NB4 (cell line): ENCODE measurements around the gene RMDN3.

Experiments used
- DNase-seq: peaks from one replicate; pipeline ENCODE4 v3.0.0; 2010; ENCODE audit warnings: low read depth
- H3K4me3 ChIP-seq: one replicate; pipeline ENCODE4 v1.5.1; 2011; ENCODE audit warnings: mild to moderate bottlenecking, low read depth, low read length, moderate library complexity
- MYC ChIP-seq: IDR thresholded peaks from 2 replicates; pipeline ENCODE4 v1.6.1; 2011; ENCODE audit warnings: low read depth, low read length
- POLR2A ChIP-seq: IDR thresholded peaks from 2 replicates; pipeline ENCODE4 v1.6.1; 2011; ENCODE audit warnings: mild to moderate bottlenecking; ENCODE audit not compliant: insufficient read length; ENCODE audit errors: extremely low read depth
- TF ChIP-seq, protein P1 (sequence below): IDR thresholded peaks from one replicate; pipeline ENCODE4 v1.5.1; 2012; ENCODE audit warnings: low read depth, low read length
- TF ChIP-seq, protein P2 (sequence below): IDR thresholded peaks from 2 replicates; pipeline ENCODE4 v1.6.1; 2011; ENCODE audit warnings: low read depth, low read length

The RMDN3 gene

DNA sequence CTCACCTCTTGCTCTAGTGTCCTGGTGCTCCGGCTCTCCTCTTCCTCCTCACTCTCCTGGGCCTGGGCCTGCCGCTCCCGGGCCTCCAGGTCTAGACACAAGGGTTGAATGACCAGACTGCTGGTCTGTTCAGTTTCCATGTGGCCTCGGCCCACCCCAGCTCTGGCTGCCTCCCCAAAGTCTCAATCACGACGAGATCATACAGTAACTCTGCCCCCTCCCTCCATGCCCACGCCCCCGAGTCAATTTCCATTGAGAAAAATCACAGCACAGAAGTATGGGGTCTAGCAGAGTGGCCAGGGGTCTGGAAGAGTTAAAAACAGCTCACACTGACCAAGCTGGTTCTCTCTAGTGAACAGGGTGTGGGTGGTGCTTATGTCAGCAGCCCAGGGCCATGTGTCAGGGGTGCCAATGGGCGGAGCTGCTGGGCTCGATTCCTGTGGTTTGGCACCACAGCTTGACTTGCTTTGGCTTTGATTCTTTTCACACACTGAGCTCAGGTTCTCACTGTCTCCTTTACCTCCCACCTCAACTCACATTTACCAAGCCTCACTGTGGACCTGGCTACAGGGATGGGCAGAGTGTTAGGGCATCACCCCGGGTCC, 21.6 kb upstream of the RMDN3 start:
- TF ChIP-seq POLR2A (no peak), MYC (no peak)
- TF ChIP-seq, protein P1, sequence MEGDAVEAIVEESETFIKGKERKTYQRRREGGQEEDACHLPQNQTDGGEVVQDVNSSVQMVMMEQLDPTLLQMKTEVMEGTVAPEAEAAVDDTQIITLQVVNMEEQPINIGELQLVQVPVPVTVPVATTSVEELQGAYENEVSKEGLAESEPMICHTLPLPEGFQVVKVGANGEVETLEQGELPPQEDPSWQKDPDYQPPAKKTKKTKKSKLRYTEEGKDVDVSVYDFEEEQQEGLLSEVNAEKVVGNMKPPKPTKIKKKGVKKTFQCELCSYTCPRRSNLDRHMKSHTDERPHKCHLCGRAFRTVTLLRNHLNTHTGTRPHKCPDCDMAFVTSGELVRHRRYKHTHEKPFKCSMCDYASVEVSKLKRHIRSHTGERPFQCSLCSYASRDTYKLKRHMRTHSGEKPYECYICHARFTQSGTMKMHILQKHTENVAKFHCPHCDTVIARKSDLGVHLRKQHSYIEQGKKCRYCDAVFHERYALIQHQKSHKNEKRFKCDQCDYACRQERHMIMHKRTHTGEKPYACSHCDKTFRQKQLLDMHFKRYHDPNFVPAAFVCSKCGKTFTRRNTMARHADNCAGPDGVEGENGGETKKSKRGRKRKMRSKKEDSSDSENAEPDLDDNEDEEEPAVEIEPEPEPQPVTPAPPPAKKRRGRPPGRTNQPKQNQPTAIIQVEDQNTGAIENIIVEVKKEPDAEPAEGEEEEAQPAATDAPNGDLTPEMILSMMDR = no peak
- TF ChIP-seq, protein P2, sequence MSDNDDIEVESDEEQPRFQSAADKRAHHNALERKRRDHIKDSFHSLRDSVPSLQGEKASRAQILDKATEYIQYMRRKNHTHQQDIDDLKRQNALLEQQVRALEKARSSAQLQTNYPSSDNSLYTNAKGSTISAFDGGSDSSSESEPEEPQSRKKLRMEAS = no peak
- no peak overlapping the region for H3K4me3 ChIP-seq
- DNase-seq = no peak

DNA sequence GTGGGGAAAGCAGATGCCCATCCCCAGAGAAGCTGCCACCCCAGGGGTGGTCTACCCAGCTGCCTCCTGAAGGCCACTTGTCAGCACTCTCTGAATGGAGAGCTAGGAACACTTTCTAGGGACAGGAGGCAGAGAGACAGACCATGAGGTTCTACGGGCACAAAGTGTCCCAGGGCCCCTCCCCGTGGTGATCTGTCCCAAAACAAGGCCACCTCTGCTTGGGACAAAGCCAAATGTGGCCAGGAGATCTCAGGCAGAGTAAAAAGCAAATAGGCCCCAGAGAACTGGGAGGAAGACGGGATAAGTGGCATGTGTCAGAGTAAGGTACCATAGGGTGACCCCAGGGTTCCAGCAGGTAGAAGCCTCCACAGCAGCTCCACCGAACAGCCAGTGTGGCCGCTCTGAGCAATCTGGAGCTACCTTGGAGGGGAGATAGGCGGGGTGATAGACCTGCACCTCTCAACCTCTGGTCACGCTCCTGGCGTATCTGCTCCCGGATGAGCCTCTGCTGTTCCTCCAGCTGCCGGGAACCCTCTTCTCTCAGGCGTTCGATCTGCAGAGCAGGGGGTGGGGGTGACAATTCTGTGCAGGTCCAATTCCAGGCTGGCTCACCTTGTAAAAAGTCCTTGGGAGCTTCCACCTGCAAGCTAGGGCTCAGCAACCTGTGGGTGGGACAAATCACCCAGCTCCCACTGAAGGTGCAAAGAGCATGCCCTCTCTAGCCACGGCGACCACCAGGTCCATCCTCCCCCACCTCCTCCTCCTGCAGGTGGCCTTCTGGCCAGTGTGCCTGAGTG, 20.9 kb upstream of the RMDN3 start:
- TF ChIP-seq, protein P2 = no peak
- TF ChIP-seq, protein P1 = no peak
- no peak overlapping the region for H3K4me3 ChIP-seq
- DNase-seq = no peak

DNA sequence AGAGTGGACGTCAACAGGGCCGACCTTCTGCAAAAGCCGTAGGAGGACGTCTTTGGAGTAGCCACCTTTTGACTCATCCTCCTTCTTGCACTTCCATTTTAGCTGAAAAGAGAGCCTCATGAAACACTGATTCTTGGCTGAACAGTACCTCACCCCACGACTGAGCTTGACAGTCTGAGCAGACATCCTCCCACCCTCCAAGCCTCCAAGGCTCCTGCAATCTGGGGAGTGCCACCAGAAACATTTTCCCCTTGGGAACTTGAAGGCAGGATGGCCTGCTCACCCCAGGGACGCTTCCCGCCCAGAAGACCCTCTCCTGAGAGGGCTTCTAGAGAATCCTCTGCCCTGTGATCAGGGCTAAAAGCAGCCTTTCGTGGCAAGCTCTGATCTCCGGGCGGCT, 20.0 kb upstream of the RMDN3 start:
- TF ChIP-seq, protein P1 = no peak
- no peak for TF ChIP-seq MYC
- no peak for TF ChIP-seq POLR2A
- no peak for DNase-seq
- no peak overlapping the region for H3K4me3 ChIP-seq

DNA sequence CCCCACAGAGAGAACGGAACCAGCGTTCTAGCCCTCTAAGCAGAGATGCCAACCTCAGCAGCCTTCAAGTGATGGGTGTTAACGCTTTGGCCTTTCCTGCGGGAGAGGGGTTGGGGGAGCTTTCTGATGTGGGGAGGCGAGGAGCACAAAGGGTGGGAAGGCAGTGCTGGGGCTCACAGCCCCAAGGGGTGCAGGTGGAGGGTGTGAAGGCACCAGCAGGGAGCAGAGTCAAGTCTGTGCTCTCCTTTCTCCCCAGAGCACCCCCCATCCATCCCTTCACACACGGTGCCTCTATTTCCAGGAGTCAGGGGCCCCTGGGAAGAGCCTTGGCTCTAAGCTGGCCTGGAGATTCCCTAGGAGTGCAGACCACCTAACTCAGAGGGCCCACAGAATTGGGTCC, 18.8 kb upstream of the RMDN3 start:
- no peak overlapping the region for H3K4me3 ChIP-seq
- TF ChIP-seq, protein P1 = no peak

DNA sequence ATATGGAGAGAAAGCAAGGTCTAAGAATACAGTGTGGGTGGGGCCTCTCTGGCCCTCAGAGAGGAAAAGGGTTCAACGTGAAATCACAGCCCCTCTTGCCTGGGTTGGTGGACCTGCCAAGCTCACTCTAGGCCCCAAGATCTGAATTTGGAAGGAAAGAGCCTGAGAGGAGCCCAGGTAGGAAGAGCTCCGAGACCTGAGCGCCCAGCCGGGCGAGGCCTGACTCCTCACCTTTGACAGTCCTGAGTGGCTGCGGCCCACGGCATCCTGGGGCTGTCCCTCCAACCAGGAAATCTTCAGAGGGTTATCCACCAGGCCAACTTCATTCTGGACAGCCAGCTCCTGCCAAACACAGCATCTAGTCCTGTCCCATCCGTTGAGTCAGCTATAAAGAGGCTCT, 18.4 kb upstream of the RMDN3 start:
- H3K4me3 ChIP-seq = no peak overlapping the region
- no peak for DNase-seq
- TF ChIP-seq, protein P2 = no peak
- TF ChIP-seq, protein P1 = no peak
- TF ChIP-seq MYC (no peak), POLR2A (no peak)

More for the DNA sequence above, 18.8 kb upstream of the RMDN3 start:
- DNase-seq = no peak

DNA sequence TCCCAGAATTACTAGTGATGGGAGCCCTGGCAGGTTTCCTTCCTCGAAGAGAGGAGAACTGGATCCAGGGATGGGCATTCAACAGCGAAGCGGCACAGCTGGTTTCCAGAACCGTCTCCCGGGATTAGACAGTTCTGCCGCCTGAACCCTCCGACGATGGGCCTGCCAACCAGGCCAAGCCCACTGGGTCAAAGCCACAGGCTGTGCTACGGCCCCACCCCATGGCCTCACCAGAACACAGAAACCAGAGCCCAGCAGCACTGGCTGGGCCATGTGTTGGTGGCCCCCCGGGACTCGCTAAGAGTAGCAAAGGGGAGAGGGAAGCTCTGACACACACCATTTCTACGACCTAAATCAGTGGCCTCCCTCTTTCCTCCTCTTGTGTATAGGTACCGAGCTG, 17.0 kb upstream of the RMDN3 start:
- TF ChIP-seq, protein P2 = no peak
- TF ChIP-seq MYC = no peak
- no peak for TF ChIP-seq POLR2A
- TF ChIP-seq, protein P1 = no peak
- peak; percentile 34 for DNase-seq
- no peak overlapping the region for H3K4me3 ChIP-seq
